Testis (tissue), 3 donors: ENCODE measurements around the gene CARMIL1. TPM values are rescaled to one million over a fixed set of nuclear protein-coding genes. Genes with fewer than 3 reads are reported as not detected.

Experiments used
- DNase-seq: peaks from one replicate; pipeline ENCODE4 v3.0.0-alpha.2; 2019
- H3K27ac ChIP-seq, 2 donors: fragments of 200-600 bp; sonication (generic); one replicate each; pipeline ENCODE4 v1.5.1; 2019
- H3K27me3 ChIP-seq: fragments of 200-600 bp; sonication (generic); one replicate; pipeline ENCODE4 v1.5.1; 2019
- H3K36me3 ChIP-seq: fragments of 200-600 bp; sonication (generic); one replicate; pipeline ENCODE4 v1.5.1; 2017; ENCODE audit warnings: low read depth; ENCODE audit errors: missing control alignments
- H3K4me1 ChIP-seq: fragments of 200-600 bp; sonication (generic); one replicate; pipeline ENCODE4 v1.5.1; 2019
- H3K4me3 ChIP-seq, 2 donors: fragments of 200-600 bp; sonication (generic); one replicate each; pipeline ENCODE4 v1.5.1; 2017 to 2019
- H3K9me3 ChIP-seq: fragments of 200-600 bp; sonication (generic); one replicate; pipeline ENCODE4 v1.5.1; 2017
- POLR2A ChIP-seq: fragments of 450-650 bp; IDR thresholded peaks from one replicate; pipeline ENCODE4 v1.6.1; 2017; ENCODE audit warnings: antibody characterized with exemption, mild to moderate bottlenecking, moderate library complexity
- WGBS, 2 donors: methylation state at CpG; one replicate each; pipeline ENCODE4 v1.1.5; 2018; 5-methylcytosine and 5-hydroxymethylcytosine counted together
- intact Hi-C: fragments of 100-400 bp; cut with DNase I; formaldehyde crosslinking; loops from one replicate; pipeline ENCODE4 v1.15.1; 2023; ENCODE audit warnings: low total_unique reads
- polyA plus RNA-seq: library from polyadenylated mRNA; stranded (reverse); fragments of 350-450 nt; fragmentation: Illumina TruSeq; extraction: RNeasy Lipid Tissue Mini Kit (QIAGEN cat#74804); gene quantifications from one replicate; pipeline ENCODE4 v1.2.3, GENCODE V29; 2014; ENCODE audit warnings: low read depth, low replicate concordance; ENCODE audit not compliant: insufficient read depth
- total RNA-seq, 2 donors: library from RNA; depleted of rRNA; stranded (reverse); fragments of >200 nt; gene quantifications; one replicate each; pipeline ENCODE4 v1.2.3, GENCODE V29; 2016
- TF ChIP-seq, protein P1 (sequence below), 3 experiments: fragments of 450-650 bp in 2 of 3; fragments of 200-600 bp in 1 of 3; sonication (generic) in 1 of 3; IDR thresholded peaks; one replicate each; pipeline ENCODE4 v1.5.1; 2016 to 2019; ENCODE audit warnings: antibody characterized with exemption in 3 of 3, mild to moderate bottlenecking in 2 of 3, moderate library complexity in 1 of 3

The CARMIL1 gene
- total and polyA plus RNA-seq, 3 donors from 2014 or later: 39.4 to 120 (median 108) TPM

DNA sequence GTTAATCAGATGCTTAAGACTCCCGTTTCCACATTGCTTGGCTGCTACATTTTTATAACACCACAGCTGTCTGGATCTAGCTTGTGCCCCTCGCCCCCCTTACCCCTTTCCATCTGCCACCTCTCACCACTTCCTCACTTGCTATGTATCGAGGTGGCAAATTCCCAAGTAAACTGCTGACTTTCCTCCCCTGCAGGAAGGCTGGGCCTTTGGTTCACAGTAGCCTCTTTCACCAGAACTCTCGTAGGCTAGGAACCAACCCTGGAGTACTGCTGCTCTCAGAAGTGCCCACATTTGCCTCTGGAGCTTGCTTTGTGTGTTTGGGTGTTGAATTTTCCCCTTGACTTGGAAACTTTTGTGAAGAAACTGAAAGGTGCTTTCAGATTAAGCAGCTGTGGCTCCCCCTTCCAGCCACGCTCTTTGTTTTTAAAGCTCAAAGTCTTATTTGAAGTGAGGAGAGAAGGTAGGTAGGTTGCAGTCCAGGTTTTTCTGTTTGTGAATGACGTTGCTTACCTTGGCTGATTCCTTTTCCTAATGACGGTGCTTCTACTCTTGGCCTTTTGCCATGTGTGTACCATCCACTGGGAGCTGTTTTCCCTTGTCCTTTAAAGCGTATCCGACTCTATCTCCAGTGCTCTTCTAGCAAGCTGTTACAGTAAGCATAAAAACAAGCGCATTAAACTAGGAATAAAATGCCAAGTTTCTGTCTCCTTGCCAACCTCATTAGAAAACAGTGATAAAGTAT lies 90.4 kb downstream of the CARMIL1 start:
- H3K9me3 ChIP-seq: no peaks in the 10 kb centered on the region
- TF ChIP-seq, protein P1, sequence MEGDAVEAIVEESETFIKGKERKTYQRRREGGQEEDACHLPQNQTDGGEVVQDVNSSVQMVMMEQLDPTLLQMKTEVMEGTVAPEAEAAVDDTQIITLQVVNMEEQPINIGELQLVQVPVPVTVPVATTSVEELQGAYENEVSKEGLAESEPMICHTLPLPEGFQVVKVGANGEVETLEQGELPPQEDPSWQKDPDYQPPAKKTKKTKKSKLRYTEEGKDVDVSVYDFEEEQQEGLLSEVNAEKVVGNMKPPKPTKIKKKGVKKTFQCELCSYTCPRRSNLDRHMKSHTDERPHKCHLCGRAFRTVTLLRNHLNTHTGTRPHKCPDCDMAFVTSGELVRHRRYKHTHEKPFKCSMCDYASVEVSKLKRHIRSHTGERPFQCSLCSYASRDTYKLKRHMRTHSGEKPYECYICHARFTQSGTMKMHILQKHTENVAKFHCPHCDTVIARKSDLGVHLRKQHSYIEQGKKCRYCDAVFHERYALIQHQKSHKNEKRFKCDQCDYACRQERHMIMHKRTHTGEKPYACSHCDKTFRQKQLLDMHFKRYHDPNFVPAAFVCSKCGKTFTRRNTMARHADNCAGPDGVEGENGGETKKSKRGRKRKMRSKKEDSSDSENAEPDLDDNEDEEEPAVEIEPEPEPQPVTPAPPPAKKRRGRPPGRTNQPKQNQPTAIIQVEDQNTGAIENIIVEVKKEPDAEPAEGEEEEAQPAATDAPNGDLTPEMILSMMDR (IDR thresholded peaks at IDR 0.05): no peak
- WGBS, 2 donors: 48 to 62% methylated on average over 10 of the region's 10 CpGs
- H3K36me3 ChIP-seq: no peaks in the 10 kb centered on the region
- peak overlapping the region in 1 of 2 donors; percentile 57 for H3K27ac ChIP-seq
- peak; percentile 67 for DNase-seq
- H3K4me1 ChIP-seq: peaks cover 24% of the 10 kb centered on the region
- no peaks in the 10 kb centered on the region for H3K27me3 ChIP-seq
- H3K4me3 ChIP-seq: no peak overlapping the region
- intact Hi-C loops: no loop called here

DNA sequence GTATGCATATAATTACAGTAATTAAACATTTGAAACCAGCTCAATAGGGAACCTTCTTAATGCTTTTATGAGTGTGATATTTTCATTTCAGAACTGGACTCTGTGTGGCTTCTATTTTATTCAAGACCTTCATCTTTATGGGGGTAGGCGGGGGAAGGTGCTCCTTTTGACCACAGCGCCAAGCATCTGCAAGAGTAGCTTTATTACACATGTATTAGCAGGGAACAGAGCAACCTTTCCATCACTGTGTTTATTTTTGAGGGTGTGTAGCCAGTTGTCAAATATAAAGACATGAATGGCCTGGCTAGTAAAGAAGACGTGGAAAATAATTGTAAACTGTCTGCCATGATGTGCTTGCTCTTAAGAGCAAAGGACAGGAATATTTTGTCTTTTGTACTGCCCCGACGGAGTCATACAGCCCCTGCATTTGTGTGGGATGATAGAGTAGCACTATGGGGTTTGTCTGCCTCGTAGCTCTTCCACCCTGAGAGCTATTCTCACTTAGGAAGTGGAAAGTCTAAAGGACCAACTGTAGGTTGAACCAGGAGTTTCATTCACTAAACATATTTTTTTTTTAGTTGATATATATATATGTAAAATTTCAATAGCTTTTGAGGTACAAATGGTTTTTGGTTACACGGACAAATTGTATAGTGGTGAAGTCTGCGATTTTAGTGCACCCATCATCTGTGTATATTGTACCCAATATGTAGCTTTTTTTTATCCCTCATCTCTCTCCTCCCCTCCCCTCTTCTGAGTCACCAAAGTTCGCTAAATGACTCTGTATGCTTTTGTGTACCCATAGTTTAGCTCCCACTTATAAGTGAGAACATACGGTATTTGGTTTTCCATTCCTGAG lies 91.2 kb downstream of the CARMIL1 start:
- no peak overlapping the region for H3K4me3 ChIP-seq
- H3K27ac ChIP-seq: peak overlapping the region in 1 of 2 donors; percentile 57
- intact Hi-C loops: no loop called here
- H3K27me3 ChIP-seq: no peaks in the 10 kb centered on the region
- 72 to 83% methylated on average over 10 of the region's 10 CpGs for WGBS, 2 donors
- no peak for TF ChIP-seq POLR2A
- TF ChIP-seq, protein P1 (IDR thresholded peaks at IDR 0.05): no peak
- no peaks in the 10 kb centered on the region for H3K9me3 ChIP-seq
- H3K36me3 ChIP-seq: no peaks in the 10 kb centered on the region
- DNase-seq: no peak
- peaks cover 24% of the 10 kb centered on the region for H3K4me1 ChIP-seq

DNA sequence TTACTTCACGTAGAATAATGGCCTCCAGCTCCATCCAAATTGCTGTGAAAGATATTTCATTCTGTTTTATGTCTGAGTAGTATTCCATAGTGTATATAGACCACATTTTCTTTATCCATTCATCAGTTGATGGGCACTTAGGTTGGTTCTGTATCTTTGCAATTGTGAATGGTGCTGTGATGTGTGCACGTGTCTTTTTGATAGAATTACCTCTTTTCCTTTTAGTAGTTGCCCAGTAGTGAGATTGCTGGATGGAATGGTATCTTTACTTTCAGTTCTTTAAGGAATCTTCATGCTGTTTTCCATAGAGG lies 91.8 kb downstream of the CARMIL1 start:
- H3K9me3 ChIP-seq: no peaks in the 10 kb centered on the region
- no peaks in the 10 kb centered on the region for H3K27me3 ChIP-seq
- H3K4me1 ChIP-seq: peaks cover 24% of the 10 kb centered on the region
- H3K4me3 ChIP-seq: no peak overlapping the region
- WGBS, 2 donors: 70 to 80% methylated on average over 2 of the region's 2 CpGs
- H3K27ac ChIP-seq: no peak overlapping the region
- no peak for TF ChIP-seq POLR2A
- TF ChIP-seq, protein P1 (IDR thresholded peaks at IDR 0.05): no peak
- DNase-seq: no peak
- intact Hi-C loops: no loop called here
- H3K36me3 ChIP-seq: no peaks in the 10 kb centered on the region

DNA sequence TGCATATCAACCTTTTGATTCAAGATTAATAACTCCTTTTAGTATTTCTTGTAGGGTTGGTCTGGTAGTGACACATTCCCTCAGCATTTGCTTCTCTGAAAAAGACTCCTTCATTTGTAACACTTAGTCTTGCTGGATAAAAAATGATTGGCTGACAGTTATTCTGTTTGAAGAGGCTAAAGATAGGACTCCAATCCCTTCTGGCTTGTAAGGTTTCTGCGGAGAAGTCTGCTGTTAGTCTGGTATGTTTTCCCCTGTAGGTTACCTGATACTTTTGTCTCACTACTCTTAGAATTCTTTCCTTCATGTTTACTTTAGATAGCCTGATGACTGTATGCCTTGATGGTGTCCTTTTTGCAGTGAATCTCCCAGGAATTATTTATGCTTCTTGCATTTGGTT lies 96.0 kb downstream of the CARMIL1 start:
- DNase-seq: no peak
- H3K27ac ChIP-seq: no peak overlapping the region
- 94 to 100% methylated on average over 1 of the region's 1 CpG for WGBS, 2 donors
- H3K27me3 ChIP-seq: no peaks in the 10 kb centered on the region
- H3K4me3 ChIP-seq: no peak overlapping the region
- H3K36me3 ChIP-seq: no peaks in the 10 kb centered on the region
- peaks cover 4% of the 10 kb centered on the region for H3K4me1 ChIP-seq
- no peaks in the 10 kb centered on the region for H3K9me3 ChIP-seq
- TF ChIP-seq, protein P1 (IDR thresholded peaks at IDR 0.05): no peak
- no peak for TF ChIP-seq POLR2A
- intact Hi-C loops: no loop called here
